ENCODE results near the gene OPCML. TPM values are rescaled to one million over a fixed set of nuclear protein-coding genes. Genes with fewer than 3 reads are reported as not detected.

The OPCML gene
- total and polyA plus RNA-seq, 4 donors: under 0.01 to 1.3 (median 0.88) TPM; not detected in 1

DNA sequence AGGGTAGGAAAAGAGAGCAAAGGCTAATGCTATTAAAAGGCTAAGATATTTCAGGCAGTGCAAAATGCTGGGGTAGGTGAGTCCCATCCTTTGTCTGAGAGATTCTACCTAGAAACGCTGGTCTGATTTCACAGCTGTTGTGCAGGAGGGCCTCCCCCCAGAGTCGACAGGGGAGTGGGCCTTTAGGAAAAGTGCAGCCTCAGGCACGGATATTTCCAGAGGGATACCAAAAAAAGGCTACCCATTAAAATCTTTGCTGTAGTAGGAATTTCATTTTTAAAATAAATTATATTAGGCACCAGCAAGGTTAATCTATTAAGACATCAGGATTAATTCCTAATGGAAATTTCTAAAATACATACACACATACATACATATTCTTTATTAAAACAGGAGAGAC, 280.5 kb downstream of the OPCML start:
- intact Hi-C loops (cut with DNase I): no loop called here
- no peak for ATAC-seq (ENCODE audit: low FRiP score)
- 66 to 78% methylated on average over 3 of the region's 3 CpGs for WGBS, 2 donors

DNA sequence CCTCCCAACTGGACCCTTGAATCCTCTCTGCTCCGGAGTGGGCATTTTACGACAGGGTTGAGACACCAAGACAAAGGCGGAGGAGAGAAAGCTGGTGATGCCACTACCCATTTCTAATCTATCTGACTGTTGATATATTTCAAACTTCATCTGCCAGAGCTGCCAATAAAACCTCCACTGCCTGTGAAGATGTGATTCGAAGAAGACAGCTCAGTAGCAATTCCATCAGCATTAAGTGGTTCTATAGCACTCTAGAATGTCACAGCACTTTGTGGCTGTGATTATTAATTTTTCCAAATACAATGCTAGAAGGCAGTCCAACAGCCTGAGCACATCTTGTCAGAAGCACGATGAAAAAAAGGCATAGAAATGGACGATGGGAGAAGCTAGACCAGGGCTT, 282.8 kb downstream of the OPCML start:
- 69 to 77% methylated on average over 6 of the region's 6 CpGs for WGBS, 2 donors
- Histone ChIP-seq H3K27me3 (ENCODE audit: control insufficient read depth in 1 of 2, insufficient read depth in 2 of 2, low read length in 1 of 2) (no peaks in the 10 kb centered on the region), H3K9me3 (ENCODE audit: control insufficient read depth, low read length) (no peaks in the 10 kb centered on the region), H3K4me1 (ENCODE audit: control insufficient read depth in 1 of 2, insufficient read depth in 2 of 2, low read length in 2 of 2) (no peaks in the 10 kb centered on the region), H3K4me3 (ENCODE audit: low read length in 2 of 2) (no peak overlapping the region), H3K27ac (ENCODE audit: low read depth in 1 of 2, low read length in 2 of 2) (no peak overlapping the region), H3K36me3 (ENCODE audit: control insufficient read depth in 1 of 2, insufficient read depth in 2 of 2, low read length in 1 of 2) (no peaks in the 10 kb centered on the region)
- intact Hi-C loops (cut with DNase I): no loop called here
- ATAC-seq (ENCODE audit: low FRiP score): no peak
- no peak for DNase-seq

More for the DNA sequence above, 280.5 kb downstream of the OPCML start:
- H3K4me3 ChIP-seq (ENCODE audit: low read length in 2 of 2): no peak overlapping the region
- no peak overlapping the region for H3K27ac ChIP-seq (ENCODE audit: low read depth in 1 of 2, low read length in 2 of 2)
- DNase-seq: no peak
- no peaks in the 10 kb centered on the region for H3K36me3 ChIP-seq (ENCODE audit: control insufficient read depth in 1 of 2, insufficient read depth in 2 of 2, low read length in 1 of 2)
- H3K9me3 ChIP-seq (ENCODE audit: control insufficient read depth, low read length): no peaks in the 10 kb centered on the region
- H3K27me3 ChIP-seq (ENCODE audit: control insufficient read depth in 1 of 2, insufficient read depth in 2 of 2, low read length in 1 of 2): no peaks in the 10 kb centered on the region
- H3K4me1 ChIP-seq (ENCODE audit: control insufficient read depth in 1 of 2, insufficient read depth in 2 of 2, low read length in 2 of 2): no peaks in the 10 kb centered on the region

DNA sequence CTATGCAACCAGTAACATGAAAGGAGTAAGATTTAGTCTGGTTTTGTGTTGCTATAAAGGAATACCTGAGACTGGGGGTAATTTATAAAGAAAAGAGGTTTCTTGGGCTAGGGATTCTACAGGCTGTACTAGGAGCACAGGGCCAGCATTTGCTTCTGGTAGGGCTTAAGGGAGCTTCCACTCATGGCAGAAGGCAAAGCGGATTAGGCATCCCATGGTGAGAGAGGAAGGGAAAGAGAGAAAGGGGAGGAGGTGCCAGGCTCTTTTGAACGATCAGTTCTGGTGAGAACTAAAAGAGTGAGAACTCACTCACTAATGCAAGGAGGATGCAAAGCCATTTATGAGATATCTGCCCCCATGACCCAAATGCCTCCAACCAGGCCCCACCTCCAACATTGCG, 283.2 kb downstream of the OPCML start:
- DNase-seq (no peak), ATAC-seq (ENCODE audit: low FRiP score) (no peak)
- Histone ChIP-seq H3K9me3 (ENCODE audit: control insufficient read depth, low read length) (no peaks in the 10 kb centered on the region), H3K27ac (ENCODE audit: low read depth in 1 of 2, low read length in 2 of 2) (no peak overlapping the region), H3K27me3 (ENCODE audit: control insufficient read depth in 1 of 2, insufficient read depth in 2 of 2, low read length in 1 of 2) (no peaks in the 10 kb centered on the region), H3K4me1 (ENCODE audit: control insufficient read depth in 1 of 2, insufficient read depth in 2 of 2, low read length in 2 of 2) (no peaks in the 10 kb centered on the region), H3K36me3 (ENCODE audit: control insufficient read depth in 1 of 2, insufficient read depth in 2 of 2, low read length in 1 of 2) (no peaks in the 10 kb centered on the region), H3K4me3 (ENCODE audit: low read length in 2 of 2) (no peak overlapping the region)
- 66 to 69% methylated on average over 3 of the region's 3 CpGs for WGBS, 2 donors
- intact Hi-C loops (cut with DNase I): no loop called here

DNA sequence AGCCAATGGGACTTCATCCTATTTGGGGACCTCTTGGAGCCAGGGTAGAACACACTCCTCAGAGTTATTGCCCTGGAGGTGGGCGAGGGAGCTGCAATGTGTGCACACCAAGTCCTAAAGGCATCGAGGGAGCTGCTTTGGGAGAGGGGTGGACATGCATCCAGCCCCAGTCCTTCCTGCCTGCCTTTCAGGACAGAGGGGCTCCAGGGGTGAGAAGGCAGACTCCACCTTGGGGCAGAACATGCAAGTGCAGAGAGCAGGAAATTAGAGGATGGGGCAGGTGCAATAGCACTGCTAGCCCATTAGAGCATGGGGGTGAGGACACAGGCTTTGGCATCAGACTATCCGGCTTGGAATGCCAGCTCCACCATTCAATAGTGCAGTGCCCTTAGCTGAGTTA, 288.5 kb downstream of the OPCML start:
- no peaks in the 10 kb centered on the region for H3K4me1 ChIP-seq (ENCODE audit: control insufficient read depth in 1 of 2, insufficient read depth in 2 of 2, low read length in 2 of 2)

DNA sequence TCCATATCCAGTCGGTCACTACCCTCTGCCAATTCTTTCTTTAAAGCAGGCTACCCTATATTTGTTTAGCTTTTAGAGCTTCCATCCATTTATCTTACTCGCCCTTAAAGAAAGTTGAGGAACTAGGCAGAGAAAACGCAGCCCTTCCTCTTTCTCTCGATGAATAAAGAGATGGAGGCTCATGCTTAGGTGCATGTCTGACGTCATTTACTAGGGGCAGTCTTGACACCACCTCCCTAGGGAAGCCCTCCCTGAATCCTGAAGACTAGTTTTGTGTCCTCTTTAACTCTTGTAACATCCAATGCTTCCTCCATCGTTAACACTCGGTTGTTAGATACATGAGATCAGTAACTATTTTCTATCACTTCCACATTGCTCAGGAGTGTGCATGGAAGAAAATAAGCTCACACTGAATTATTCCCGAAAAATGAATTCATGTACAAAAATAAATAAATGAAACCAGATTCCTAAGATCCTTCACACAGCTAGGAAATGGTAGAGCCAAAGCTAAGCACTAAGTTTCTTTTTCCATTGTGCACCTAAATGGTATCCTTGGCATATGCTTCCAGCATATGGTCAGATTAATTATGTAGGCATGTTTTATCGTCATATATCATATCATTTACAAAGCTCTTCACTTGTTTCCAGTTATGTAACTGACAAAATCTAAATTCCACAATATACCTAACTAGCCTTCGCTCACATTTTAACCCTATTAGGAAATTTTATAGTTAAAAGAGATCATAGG, 291.2 kb downstream of the OPCML start:
- intact Hi-C loops (cut with DNase I): no loop called here
- ATAC-seq (ENCODE audit: low FRiP score): no peak
- 73 to 81% methylated on average over 10 of the region's 10 CpGs for WGBS, 2 donors
- Histone ChIP-seq H3K4me1 (ENCODE audit: control insufficient read depth in 1 of 2, insufficient read depth in 2 of 2, low read length in 2 of 2) (no peaks in the 10 kb centered on the region), H3K27ac (ENCODE audit: low read depth in 1 of 2, low read length in 2 of 2) (no peak overlapping the region), H3K27me3 (ENCODE audit: control insufficient read depth in 1 of 2, insufficient read depth in 2 of 2, low read length in 1 of 2) (no peaks in the 10 kb centered on the region), H3K9me3 (ENCODE audit: control insufficient read depth, low read length) (no peaks in the 10 kb centered on the region), H3K4me3 (ENCODE audit: low read length in 2 of 2) (no peak overlapping the region), H3K36me3 (ENCODE audit: control insufficient read depth in 1 of 2, insufficient read depth in 2 of 2, low read length in 1 of 2) (no peaks in the 10 kb centered on the region)
- DNase-seq: no peak

More for the DNA sequence above, 288.5 kb downstream of the OPCML start:
- Histone ChIP-seq H3K36me3 (ENCODE audit: control insufficient read depth in 1 of 2, insufficient read depth in 2 of 2, low read length in 1 of 2) (no peaks in the 10 kb centered on the region), H3K4me3 (ENCODE audit: low read length in 2 of 2) (no peak overlapping the region), H3K27me3 (ENCODE audit: control insufficient read depth in 1 of 2, insufficient read depth in 2 of 2, low read length in 1 of 2) (no peaks in the 10 kb centered on the region), H3K27ac (ENCODE audit: low read depth in 1 of 2, low read length in 2 of 2) (no peak overlapping the region), H3K9me3 (ENCODE audit: control insufficient read depth, low read length) (no peaks in the 10 kb centered on the region)
- ATAC-seq (ENCODE audit: low FRiP score) (no peak), DNase-seq (no peak)
- 65 to 76% methylated on average over 3 of the region's 3 CpGs for WGBS, 2 donors
- intact Hi-C loops (cut with DNase I): no loop called here

DNA sequence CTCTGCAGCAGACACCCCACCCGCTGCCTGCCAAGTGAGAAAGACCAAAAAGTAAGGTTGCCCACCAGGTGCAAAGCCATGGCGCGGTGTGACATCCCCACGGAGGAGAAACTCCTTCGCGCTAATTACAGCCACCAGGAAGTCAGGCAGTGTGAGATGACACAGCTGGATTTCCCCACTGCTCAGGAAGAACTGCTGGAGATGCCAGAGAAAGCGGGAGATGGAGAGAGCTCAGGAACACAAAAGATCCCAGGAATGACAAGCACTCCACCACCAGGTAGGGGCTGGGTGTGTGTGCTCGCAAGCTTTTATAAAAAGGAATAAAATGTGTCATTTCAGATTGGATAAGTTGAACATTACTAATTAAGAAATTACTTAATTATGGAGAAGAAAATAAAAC, 292.7 kb downstream of the OPCML start:
- no peaks in the 10 kb centered on the region for H3K9me3 ChIP-seq (ENCODE audit: control insufficient read depth, low read length)
- H3K36me3 ChIP-seq (ENCODE audit: control insufficient read depth in 1 of 2, insufficient read depth in 2 of 2, low read length in 1 of 2): no peaks in the 10 kb centered on the region
- DNase-seq (no peak), ATAC-seq (ENCODE audit: low FRiP score) (no peak)
- intact Hi-C loops (cut with DNase I): no loop called here
- H3K27me3 ChIP-seq (ENCODE audit: control insufficient read depth in 1 of 2, insufficient read depth in 2 of 2, low read length in 1 of 2): no peaks in the 10 kb centered on the region
- H3K27ac ChIP-seq (ENCODE audit: low read depth in 1 of 2, low read length in 2 of 2): no peak overlapping the region
- no peaks in the 10 kb centered on the region for H3K4me1 ChIP-seq (ENCODE audit: control insufficient read depth in 1 of 2, insufficient read depth in 2 of 2, low read length in 2 of 2)
- no peak overlapping the region for H3K4me3 ChIP-seq (ENCODE audit: low read length in 2 of 2)
- 79 to 84% methylated on average over 8 of the region's 8 CpGs for WGBS, 2 donors

DNA sequence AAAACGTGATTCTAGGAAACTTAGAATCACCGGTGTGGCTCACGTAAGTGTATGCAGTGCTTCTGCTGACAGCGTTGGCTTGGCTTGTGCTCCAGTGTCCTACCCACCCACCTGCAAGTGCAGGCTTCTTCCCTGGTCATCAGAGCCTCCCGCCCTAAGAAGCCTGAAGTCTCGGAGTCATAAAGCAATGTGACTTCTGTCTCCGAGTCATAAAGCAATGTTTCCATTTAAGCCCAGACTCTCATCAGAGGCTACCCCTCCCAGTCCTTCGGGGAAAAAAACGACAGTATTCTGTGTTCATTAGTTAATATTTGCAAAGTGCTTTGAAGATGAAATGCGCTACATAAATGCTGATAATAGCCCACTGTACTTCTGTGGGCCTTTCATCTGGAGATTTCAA, 293.8 kb downstream of the OPCML start:
- WGBS, 2 donors: 78 to 79% methylated on average over 10 of the region's 10 CpGs
- Histone ChIP-seq H3K4me1 (ENCODE audit: control insufficient read depth in 1 of 2, insufficient read depth in 2 of 2, low read length in 2 of 2) (no peaks in the 10 kb centered on the region), H3K27me3 (ENCODE audit: control insufficient read depth in 1 of 2, insufficient read depth in 2 of 2, low read length in 1 of 2) (no peaks in the 10 kb centered on the region), H3K27ac (ENCODE audit: low read depth in 1 of 2, low read length in 2 of 2) (no peak overlapping the region), H3K36me3 (ENCODE audit: control insufficient read depth in 1 of 2, insufficient read depth in 2 of 2, low read length in 1 of 2) (no peaks in the 10 kb centered on the region), H3K4me3 (ENCODE audit: low read length in 2 of 2) (no peak overlapping the region), H3K9me3 (ENCODE audit: control insufficient read depth, low read length) (no peaks in the 10 kb centered on the region)
- DNase-seq: no peak
- intact Hi-C loops (cut with DNase I): no loop called here
- no peak for ATAC-seq (ENCODE audit: low FRiP score)

DNA sequence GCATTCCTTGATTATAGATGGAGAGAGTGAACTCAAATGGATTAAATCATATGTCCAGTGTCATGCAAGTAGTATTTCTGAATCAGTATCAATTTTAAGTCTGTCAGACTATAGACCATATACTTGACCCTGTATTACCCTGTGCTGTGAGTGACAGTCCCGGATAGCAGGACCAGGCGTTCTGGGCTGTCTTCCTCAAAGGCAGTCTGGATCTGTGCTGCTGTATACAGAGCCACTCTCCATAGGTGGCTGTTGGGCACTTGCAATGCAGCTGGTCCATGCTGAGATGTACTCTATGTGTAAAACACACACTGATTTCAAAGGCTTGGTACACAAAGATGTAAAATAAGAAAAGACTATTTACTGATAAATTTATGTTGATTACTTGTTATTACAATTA, 294.3 kb downstream of the OPCML start:
- intact Hi-C loops (cut with DNase I): no loop called here
- Histone ChIP-seq H3K9me3 (ENCODE audit: control insufficient read depth, low read length) (no peaks in the 10 kb centered on the region), H3K4me3 (ENCODE audit: low read length in 2 of 2) (no peak overlapping the region), H3K36me3 (ENCODE audit: control insufficient read depth in 1 of 2, insufficient read depth in 2 of 2, low read length in 1 of 2) (no peaks in the 10 kb centered on the region), H3K27ac (ENCODE audit: low read depth in 1 of 2, low read length in 2 of 2) (no peak overlapping the region), H3K27me3 (ENCODE audit: control insufficient read depth in 1 of 2, insufficient read depth in 2 of 2, low read length in 1 of 2) (no peaks in the 10 kb centered on the region), H3K4me1 (ENCODE audit: control insufficient read depth in 1 of 2, insufficient read depth in 2 of 2, low read length in 2 of 2) (no peaks in the 10 kb centered on the region)
- ATAC-seq (ENCODE audit: low FRiP score) (no peak), DNase-seq (no peak)
- 78 to 82% methylated on average over 2 of the region's 2 CpGs for WGBS, 2 donors

DNA sequence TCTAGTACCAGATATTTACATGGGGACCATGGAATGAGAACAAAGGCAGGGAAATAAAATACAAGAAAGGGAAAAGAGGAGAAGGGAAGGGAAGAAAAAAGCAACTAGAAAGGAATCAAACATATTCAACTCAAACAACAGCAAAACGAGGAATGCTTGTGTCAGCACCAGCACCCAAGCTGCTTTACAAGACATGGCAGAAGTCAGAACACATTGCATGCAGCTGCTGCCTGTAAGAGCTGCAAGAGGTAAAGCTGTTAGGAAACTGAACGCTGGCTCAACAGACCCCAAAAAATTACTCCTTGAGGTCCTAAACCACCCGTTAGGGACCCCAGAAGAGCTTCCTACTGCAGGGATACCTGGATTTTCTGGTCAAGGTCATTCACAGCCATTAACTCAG, 296.9 kb downstream of the OPCML start:
- peaks cover 3% of the 10 kb centered on the region for H3K9me3 ChIP-seq (ENCODE audit: control insufficient read depth, low read length)
- no peaks in the 10 kb centered on the region for H3K36me3 ChIP-seq (ENCODE audit: control insufficient read depth in 1 of 2, insufficient read depth in 2 of 2, low read length in 1 of 2)
- intact Hi-C loops (cut with DNase I): no loop called here
- DNase-seq (no peak), ATAC-seq (ENCODE audit: low FRiP score) (no peak)
- no peak overlapping the region for H3K4me3 ChIP-seq (ENCODE audit: low read length in 2 of 2)
- WGBS, 2 donors: 45 to 51% methylated on average over 3 of the region's 3 CpGs
- H3K27me3 ChIP-seq (ENCODE audit: control insufficient read depth in 1 of 2, insufficient read depth in 2 of 2, low read length in 1 of 2): no peaks in the 10 kb centered on the region
- H3K27ac ChIP-seq (ENCODE audit: low read depth in 1 of 2, low read length in 2 of 2): no peak overlapping the region
- H3K4me1 ChIP-seq (ENCODE audit: control insufficient read depth in 1 of 2, insufficient read depth in 2 of 2, low read length in 2 of 2): no peaks in the 10 kb centered on the region
